WTC11 (cell line): ENCODE data around the gene PCSK2. TPM values are rescaled to one million over a fixed set of nuclear protein-coding genes. Genes with fewer than 3 reads are reported as not detected.

ENCODE experiments used
- ATAC-seq: fragments of 200-7000 bp; cut with Tn5 transposase; 2 replicates; pipeline ENCODE4 v1.10.0; 2021; ENCODE audit warnings: mild to moderate bottlenecking, moderate library complexity
- CTCF ChIA-PET: fragments of 300-600 bp; sonication (Branson Sonifier 250); formaldehyde crosslinking; loops from one replicate; lab custom pipeline; 2021; ENCODE audit warnings: antibody characterized with exemption; lab: Charles Lee
- POLR2A ChIA-PET: fragments of 350-600 bp; sonication (Branson Sonifier 250); formaldehyde crosslinking; loops from one replicate; lab custom pipeline; 2021; ENCODE audit warnings: antibody characterized with exemption; lab: Charles Lee
- DNase-seq: peaks from one replicate; pipeline ENCODE4 v3.0.0; 2021; ENCODE audit warnings: low spot score
- H3K27ac Mint-ChIP-seq: 2 replicates; pipeline ENCODE4 v1.8.0; 2021; ENCODE audit warnings: mixed read lengths
- H3K27me3 Mint-ChIP-seq: 2 replicates; pipeline ENCODE4 v1.8.0; 2021; ENCODE audit warnings: low read depth, mild to moderate bottlenecking, moderate library complexity, mixed read lengths
- H3K36me3 Mint-ChIP-seq: 2 replicates; pipeline ENCODE4 v1.8.0; 2021; ENCODE audit warnings: mixed read lengths
- H3K4me1 Mint-ChIP-seq: 2 replicates; pipeline ENCODE4 v1.8.0; 2022; ENCODE audit warnings: mixed read lengths
- H3K4me3 Mint-ChIP-seq: 2 replicates; pipeline ENCODE4 v1.8.0; 2021; ENCODE audit warnings: mild to moderate bottlenecking, moderate library complexity, mixed read lengths
- H3K9me3 Mint-ChIP-seq: 2 replicates; pipeline ENCODE4 v1.8.0; 2021; ENCODE audit warnings: mixed read lengths
- AFF4 ChIP-seq: sonication (generic); formaldehyde crosslinking; IDR thresholded peaks from 2 replicates; pipeline ENCODE4 v1.8.1; 2023; ENCODE audit warnings: mild to moderate bottlenecking, missing genetic modification reagents, borderline replicate concordance
- CBFB ChIP-seq: sonication (generic); formaldehyde crosslinking; IDR thresholded peaks from 2 replicates; pipeline ENCODE4 v1.8.1; 2022; ENCODE audit warnings: mild to moderate bottlenecking, low read depth, missing genetic modification reagents
- CREM ChIP-seq: sonication (generic); formaldehyde crosslinking; IDR thresholded peaks from 2 replicates; pipeline ENCODE4 v1.8.1; 2022; ENCODE audit warnings: mild to moderate bottlenecking, missing genetic modification reagents, moderate library complexity
- E2F1 ChIP-seq: sonication (generic); formaldehyde crosslinking; IDR thresholded peaks from 2 replicates; pipeline ENCODE4 v1.8.0; 2022; ENCODE audit warnings: mild to moderate bottlenecking, missing genetic modification reagents
- EMX1 ChIP-seq: fragments of 250-450 bp; sonication (Bioruptor Pico); IDR thresholded peaks from 2 replicates; pipeline ENCODE4 v1.8.0; 2021; ENCODE audit warnings: mild to moderate bottlenecking
- GABPB1 ChIP-seq: sonication (generic); formaldehyde crosslinking; IDR thresholded peaks from 2 replicates; pipeline ENCODE4 v1.8.1; 2023; ENCODE audit warnings: mild to moderate bottlenecking, missing genetic modification reagents
- GTF2I ChIP-seq: fragments of 250-450 bp; sonication (Bioruptor Pico); conservative IDR thresholded peaks from 2 replicates; pipeline ENCODE4 v1.4.0; 2021; ENCODE audit warnings: mild to moderate bottlenecking
- MLX ChIP-seq: sonication (generic); formaldehyde crosslinking; IDR thresholded peaks from 2 replicates; pipeline ENCODE4 v1.8.1; 2023; ENCODE audit warnings: mild to moderate bottlenecking, missing genetic modification reagents, moderate library complexity
- USF2 ChIP-seq: sonication (generic); formaldehyde crosslinking; IDR thresholded peaks from 2 replicates; pipeline ENCODE4 v1.8.1; 2023; ENCODE audit warnings: mild to moderate bottlenecking, missing genetic modification reagents, moderate library complexity
- ZNF219 ChIP-seq: sonication (generic); formaldehyde crosslinking; IDR thresholded peaks from 2 replicates; pipeline ENCODE4 v1.8.0; 2023; ENCODE audit warnings: missing genetic modification reagents, mild to moderate bottlenecking, borderline replicate concordance
- ZNF232 ChIP-seq: sonication (generic); formaldehyde crosslinking; IDR thresholded peaks from 2 replicates; pipeline ENCODE4 v1.8.0; 2022; ENCODE audit warnings: mild to moderate bottlenecking, missing genetic modification reagents
- ZNF281 ChIP-seq: sonication (generic); formaldehyde crosslinking; IDR thresholded peaks from 2 replicates; pipeline ENCODE4 v1.8.0; 2023; ENCODE audit warnings: mild to moderate bottlenecking, missing genetic modification reagents
- ZNF317 ChIP-seq: sonication (generic); formaldehyde crosslinking; IDR thresholded peaks from 2 replicates; pipeline ENCODE4 v1.8.1; 2023; ENCODE audit warnings: low read depth, mild to moderate bottlenecking, moderate library complexity, missing genetic modification reagents, borderline replicate concordance
- ZNF396 ChIP-seq: fragments of 250-450 bp; sonication (Bioruptor Pico); IDR thresholded peaks from 2 replicates; pipeline ENCODE4 v1.8.0; 2021; ENCODE audit warnings: mild to moderate bottlenecking, moderate library complexity, borderline replicate concordance
- ZNF423 ChIP-seq: fragments of 250-450 bp; sonication (Bioruptor Pico); IDR thresholded peaks from 2 replicates; pipeline ENCODE4 v2.1.2; 2022; ENCODE audit warnings: mild to moderate bottlenecking, moderate library complexity
- ZNF532 ChIP-seq: fragments of 250-450 bp; sonication (Bioruptor Pico); IDR thresholded peaks from 2 replicates; pipeline ENCODE4 v1.9.0; 2021; ENCODE audit warnings: mild to moderate bottlenecking, borderline replicate concordance
- total RNA-seq: library from RNA; stranded (reverse); gene quantifications from 3 replicates; pipeline ENCODE4 v1.2.3, GENCODE V29; 2021
- TF ChIP-seq, protein P1 (sequence below): sonication (generic); formaldehyde crosslinking; IDR thresholded peaks from 2 replicates; pipeline ENCODE4 v1.8.1; 2022; ENCODE audit warnings: low read depth, missing genetic modification reagents, borderline replicate concordance
- TF ChIP-seq, protein P2 (sequence below): sonication (generic); formaldehyde crosslinking; IDR thresholded peaks from 2 replicates; pipeline ENCODE4 v1.8.0; 2022; ENCODE audit warnings: mild to moderate bottlenecking, missing genetic modification reagents

Gene PCSK2
- total RNA-seq, 1 experiment from 2014 or later: 0.74 TPM

DNA sequence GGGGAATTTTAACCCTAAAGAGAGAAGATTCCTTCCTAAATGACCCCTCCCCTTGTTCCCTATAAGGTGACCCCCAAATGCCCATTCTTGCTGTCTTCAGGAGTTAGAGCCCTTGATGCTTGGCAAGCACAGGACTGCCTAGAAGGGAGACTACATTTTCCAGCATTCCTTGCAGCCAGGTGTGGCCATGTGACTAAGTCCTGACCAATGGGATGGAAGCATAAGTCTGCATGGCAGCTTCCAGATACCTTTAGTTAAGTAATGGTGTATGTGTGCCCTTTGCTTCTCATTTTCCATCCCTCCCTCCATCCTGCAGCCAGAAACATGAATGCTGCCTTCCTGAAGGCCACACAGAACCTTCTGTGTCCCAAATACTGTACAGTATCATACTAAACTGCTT, 298.8 kb downstream of the PCSK2 start (continued):
- TF ChIP-seq, protein P1, sequence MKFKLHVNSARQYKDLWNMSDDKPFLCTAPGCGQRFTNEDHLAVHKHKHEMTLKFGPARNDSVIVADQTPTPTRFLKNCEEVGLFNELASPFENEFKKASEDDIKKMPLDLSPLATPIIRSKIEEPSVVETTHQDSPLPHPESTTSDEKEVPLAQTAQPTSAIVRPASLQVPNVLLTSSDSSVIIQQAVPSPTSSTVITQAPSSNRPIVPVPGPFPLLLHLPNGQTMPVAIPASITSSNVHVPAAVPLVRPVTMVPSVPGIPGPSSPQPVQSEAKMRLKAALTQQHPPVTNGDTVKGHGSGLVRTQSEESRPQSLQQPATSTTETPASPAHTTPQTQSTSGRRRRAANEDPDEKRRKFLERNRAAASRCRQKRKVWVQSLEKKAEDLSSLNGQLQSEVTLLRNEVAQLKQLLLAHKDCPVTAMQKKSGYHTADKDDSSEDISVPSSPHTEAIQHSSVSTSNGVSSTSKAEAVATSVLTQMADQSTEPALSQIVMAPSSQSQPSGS (CRISPR knock-in tag): no peak
- peak; percentile 97 for TF ChIP-seq USF2 (CRISPR knock-in tag)

- no peak overlapping the region for H3K4me3 Mint-ChIP-seq
- peaks cover 8% of the 10 kb centered on the region; the same call in 1 of the 2 replicates for H3K9me3 Mint-ChIP-seq
- no peak overlapping the region for H3K27ac Mint-ChIP-seq
- no peak for ATAC-seq
- peaks cover 22% of the 10 kb centered on the region for H3K27me3 Mint-ChIP-seq
- POLR2A ChIA-PET: no interaction called here
- peaks cover 24% of the 10 kb centered on the region for H3K4me1 Mint-ChIP-seq
- CTCF ChIA-PET: interaction anchor here (2.2 kb wide), 1 partner anchor 88 kb away, joined by 11 read pairs; no protein-coding TSS in a partner anchor
- no peak for DNase-seq
- no peaks in the 10 kb centered on the region for H3K36me3 Mint-ChIP-seq
- no peak for TF ChIP-seq ZNF281
- TF ChIP-seq EMX1 (CRISPR knock-in tag): no peak
- no peak for TF ChIP-seq AFF4
- no peak for TF ChIP-seq ZNF232 (CRISPR knock-in tag)
- no peak for TF ChIP-seq MLX (CRISPR knock-in tag)
- TF ChIP-seq GABPB1: no peak
- no peak for TF ChIP-seq E2F1 (CRISPR knock-in tag)
- TF ChIP-seq CBFB (CRISPR knock-in tag): no peak
- no peak for TF ChIP-seq GTF2I (CRISPR knock-in tag)
- TF ChIP-seq, protein P2, sequence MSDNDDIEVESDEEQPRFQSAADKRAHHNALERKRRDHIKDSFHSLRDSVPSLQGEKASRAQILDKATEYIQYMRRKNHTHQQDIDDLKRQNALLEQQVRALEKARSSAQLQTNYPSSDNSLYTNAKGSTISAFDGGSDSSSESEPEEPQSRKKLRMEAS (CRISPR knock-in tag): no peak
- no peak for TF ChIP-seq ZNF317 (CRISPR knock-in tag)
- no peak for TF ChIP-seq ZNF423 (CRISPR knock-in tag)
- no peak for TF ChIP-seq CREM (CRISPR knock-in tag)
- no peak for TF ChIP-seq ZNF219 (CRISPR knock-in tag)
- TF ChIP-seq ZNF396 (CRISPR knock-in tag): no peak
- no peak for TF ChIP-seq ZNF532
Measured at GRCh38 chr20:17529586-17529985, 302.7 kb downstream of the PCSK2 start.
